ENCODE data around the gene SLC10A7. TPM values are rescaled to one million over a fixed set of nuclear protein-coding genes. Genes with fewer than 3 reads are reported as not detected.

The SLC10A7 gene
- total and polyA plus RNA-seq, 10 of the 15 experiments (the other 5 are each of a cell fraction or from before 2014, with no cell fraction given), result 4.6 to 23.7 (median 15.6) TPM

DNA sequence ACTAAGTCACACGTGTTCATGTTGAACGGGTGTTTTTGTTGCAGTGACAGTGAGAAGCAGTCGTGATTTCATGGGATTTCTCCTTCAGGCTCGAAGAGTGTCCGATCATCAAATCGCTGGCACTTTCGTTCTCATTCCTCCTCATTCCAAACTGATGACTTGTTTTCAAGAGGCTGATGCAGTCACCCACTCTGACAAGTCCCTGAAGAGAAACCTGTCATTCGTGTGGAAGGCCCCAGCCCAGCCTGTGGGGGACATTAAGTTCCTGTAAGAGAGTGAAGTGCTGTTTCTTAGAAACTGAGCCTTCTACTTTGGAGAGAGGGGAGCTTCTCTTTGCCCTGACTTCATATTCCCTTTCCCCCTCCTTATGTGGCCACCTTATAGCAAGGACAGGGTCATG is 299.4 kb downstream of the SLC10A7 start:
- TF ChIP-seq IRF4 (IDR thresholded peaks at IDR 0.05; ENCODE audit: low read depth, low read length), result no peak
- TF ChIP-seq JUNB (IDR thresholded peaks at IDR 0.05), result no peak
- TF ChIP-seq ESRRA (IDR thresholded peaks at IDR 0.05; ENCODE audit: low read length), result no peak
- no peak for TF ChIP-seq JUND (IDR thresholded peaks at IDR 0.05; ENCODE audit: low read depth, low read length)
- no peak for TF ChIP-seq FOS (IDR thresholded peaks at IDR 0.05; ENCODE audit: borderline replicate concordance, extremely low read depth, insufficient read length)
- TF ChIP-seq, protein P1, sequence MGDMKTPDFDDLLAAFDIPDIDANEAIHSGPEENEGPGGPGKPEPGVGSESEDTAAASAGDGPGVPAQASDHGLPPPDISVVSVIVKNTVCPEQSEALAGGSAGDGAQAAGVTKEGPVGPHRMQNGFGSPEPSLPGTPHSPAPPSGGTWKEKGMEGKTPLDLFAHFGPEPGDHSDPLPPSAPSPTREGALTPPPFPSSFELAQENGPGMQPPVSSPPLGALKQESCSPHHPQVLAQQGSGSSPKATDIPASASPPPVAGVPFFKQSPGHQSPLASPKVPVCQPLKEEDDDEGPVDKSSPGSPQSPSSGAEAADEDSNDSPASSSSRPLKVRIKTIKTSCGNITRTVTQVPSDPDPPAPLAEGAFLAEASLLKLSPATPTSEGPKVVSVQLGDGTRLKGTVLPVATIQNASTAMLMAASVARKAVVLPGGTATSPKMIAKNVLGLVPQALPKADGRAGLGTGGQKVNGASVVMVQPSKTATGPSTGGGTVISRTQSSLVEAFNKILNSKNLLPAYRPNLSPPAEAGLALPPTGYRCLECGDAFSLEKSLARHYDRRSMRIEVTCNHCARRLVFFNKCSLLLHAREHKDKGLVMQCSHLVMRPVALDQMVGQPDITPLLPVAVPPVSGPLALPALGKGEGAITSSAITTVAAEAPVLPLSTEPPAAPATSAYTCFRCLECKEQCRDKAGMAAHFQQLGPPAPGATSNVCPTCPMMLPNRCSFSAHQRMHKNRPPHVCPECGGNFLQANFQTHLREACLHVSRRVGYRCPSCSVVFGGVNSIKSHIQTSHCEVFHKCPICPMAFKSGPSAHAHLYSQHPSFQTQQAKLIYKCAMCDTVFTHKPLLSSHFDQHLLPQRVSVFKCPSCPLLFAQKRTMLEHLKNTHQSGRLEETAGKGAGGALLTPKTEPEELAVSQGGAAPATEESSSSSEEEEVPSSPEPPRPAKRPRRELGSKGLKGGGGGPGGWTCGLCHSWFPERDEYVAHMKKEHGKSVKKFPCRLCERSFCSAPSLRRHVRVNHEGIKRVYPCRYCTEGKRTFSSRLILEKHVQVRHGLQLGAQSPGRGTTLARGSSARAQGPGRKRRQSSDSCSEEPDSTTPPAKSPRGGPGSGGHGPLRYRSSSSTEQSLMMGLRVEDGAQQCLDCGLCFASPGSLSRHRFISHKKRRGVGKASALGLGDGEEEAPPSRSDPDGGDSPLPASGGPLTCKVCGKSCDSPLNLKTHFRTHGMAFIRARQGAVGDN (IDR thresholded peaks at IDR 0.05), result no peak
- TF ChIP-seq HDGF (IDR thresholded peaks at IDR 0.05), result no peak
- TF ChIP-seq EP300 (IDR thresholded peaks at IDR 0.05; ENCODE audit: borderline replicate concordance in 1 of 2, control insufficient read depth in 1 of 2, low read depth in 2 of 2, low read length in 2 of 2), result no peak
- TF ChIP-seq RUNX3 (IDR thresholded peaks at IDR 0.05; ENCODE audit: low read length), result no peak
- TF ChIP-seq, protein P2, sequence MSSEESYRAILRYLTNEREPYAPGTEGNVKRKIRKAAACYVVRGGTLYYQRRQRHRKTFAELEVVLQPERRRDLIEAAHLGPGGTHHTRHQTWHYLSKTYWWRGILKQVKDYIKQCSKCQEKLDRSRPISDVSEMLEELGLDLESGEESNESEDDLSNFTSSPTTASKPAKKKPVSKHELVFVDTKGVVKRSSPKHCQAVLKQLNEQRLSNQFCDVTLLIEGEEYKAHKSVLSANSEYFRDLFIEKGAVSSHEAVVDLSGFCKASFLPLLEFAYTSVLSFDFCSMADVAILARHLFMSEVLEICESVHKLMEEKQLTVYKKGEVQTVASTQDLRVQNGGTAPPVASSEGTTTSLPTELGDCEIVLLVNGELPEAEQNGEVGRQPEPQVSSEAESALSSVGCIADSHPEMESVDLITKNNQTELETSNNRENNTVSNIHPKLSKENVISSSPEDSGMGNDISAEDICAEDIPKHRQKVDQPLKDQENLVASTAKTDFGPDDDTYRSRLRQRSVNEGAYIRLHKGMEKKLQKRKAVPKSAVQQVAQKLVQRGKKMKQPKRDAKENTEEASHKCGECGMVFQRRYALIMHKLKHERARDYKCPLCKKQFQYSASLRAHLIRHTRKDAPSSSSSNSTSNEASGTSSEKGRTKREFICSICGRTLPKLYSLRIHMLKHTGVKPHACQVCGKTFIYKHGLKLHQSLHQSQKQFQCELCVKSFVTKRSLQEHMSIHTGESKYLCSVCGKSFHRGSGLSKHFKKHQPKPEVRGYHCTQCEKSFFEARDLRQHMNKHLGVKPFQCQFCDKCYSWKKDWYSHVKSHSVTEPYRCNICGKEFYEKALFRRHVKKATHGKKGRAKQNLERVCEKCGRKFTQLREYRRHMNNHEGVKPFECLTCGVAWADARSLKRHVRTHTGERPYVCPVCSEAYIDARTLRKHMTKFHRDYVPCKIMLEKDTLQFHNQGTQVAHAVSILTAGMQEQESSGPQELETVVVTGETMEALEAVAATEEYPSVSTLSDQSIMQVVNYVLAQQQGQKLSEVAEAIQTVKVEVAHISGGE (CRISPR knock-in tag; IDR thresholded peaks at IDR 0.05), result no peak
- TF ChIP-seq, protein P3, sequence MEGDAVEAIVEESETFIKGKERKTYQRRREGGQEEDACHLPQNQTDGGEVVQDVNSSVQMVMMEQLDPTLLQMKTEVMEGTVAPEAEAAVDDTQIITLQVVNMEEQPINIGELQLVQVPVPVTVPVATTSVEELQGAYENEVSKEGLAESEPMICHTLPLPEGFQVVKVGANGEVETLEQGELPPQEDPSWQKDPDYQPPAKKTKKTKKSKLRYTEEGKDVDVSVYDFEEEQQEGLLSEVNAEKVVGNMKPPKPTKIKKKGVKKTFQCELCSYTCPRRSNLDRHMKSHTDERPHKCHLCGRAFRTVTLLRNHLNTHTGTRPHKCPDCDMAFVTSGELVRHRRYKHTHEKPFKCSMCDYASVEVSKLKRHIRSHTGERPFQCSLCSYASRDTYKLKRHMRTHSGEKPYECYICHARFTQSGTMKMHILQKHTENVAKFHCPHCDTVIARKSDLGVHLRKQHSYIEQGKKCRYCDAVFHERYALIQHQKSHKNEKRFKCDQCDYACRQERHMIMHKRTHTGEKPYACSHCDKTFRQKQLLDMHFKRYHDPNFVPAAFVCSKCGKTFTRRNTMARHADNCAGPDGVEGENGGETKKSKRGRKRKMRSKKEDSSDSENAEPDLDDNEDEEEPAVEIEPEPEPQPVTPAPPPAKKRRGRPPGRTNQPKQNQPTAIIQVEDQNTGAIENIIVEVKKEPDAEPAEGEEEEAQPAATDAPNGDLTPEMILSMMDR (IDR thresholded peaks at IDR 0.05 in 2 of 3, conservative IDR thresholded peaks at IDR 0.05 in 1 of 3; ENCODE audit: control insufficient read depth in 2 of 3, extremely low read depth in 1 of 3, insufficient read depth in 1 of 3, low read depth in 3 of 3, low read length in 3 of 3), result no peak
- Histone ChIP-seq H2AFZ (ENCODE audit: control insufficient read depth, low read depth, low read length) (no peak overlapping the region), H3K9ac (ENCODE audit: control insufficient read depth, insufficient read depth, low read length) (no peak overlapping the region), H3K27me3 (replicated peaks in 1 of 2; ENCODE audit: control insufficient read depth in 2 of 2, insufficient read depth in 2 of 2, low read length in 1 of 2) (no peaks in the 10 kb centered on the region), H3K4me3 (no peak overlapping the region), H3K36me3 (ENCODE audit: control insufficient read depth in 2 of 2, insufficient read depth in 2 of 2, low read length in 1 of 2) (no peaks in the 10 kb centered on the region), H3K9me3 (replicated peaks; ENCODE audit: control insufficient read depth, insufficient read depth, low read length) (no peaks in the 10 kb centered on the region), H3K27ac (ENCODE audit: control insufficient read depth, insufficient read depth) (no peak overlapping the region), H3K4me1 (ENCODE audit: control insufficient read depth, insufficient read depth, low read length) (no peaks in the 10 kb centered on the region), H3K4me2 (ENCODE audit: control insufficient read depth, insufficient read depth) (no peak overlapping the region), H3K79me2 (ENCODE audit: control insufficient read depth, insufficient read depth, low read length) (no peaks in the 10 kb centered on the region), H4K20me1 (ENCODE audit: control insufficient read depth, insufficient read depth) (no peaks in the 10 kb centered on the region)
- ATAC-seq (no peak; the same call in 2 of the 3 replicates), DNase-seq (ENCODE audit: low read depth, low spot score) (no peak), FAIRE-seq (no peak)
- in situ Hi-C loops (cut with MboI), result no loop called here
- ChIA-PET CTCF (interaction anchor here (1.5 kb wide), 1 partner anchor 119 kb away, joined by 3 read pairs; no protein-coding TSS in a partner anchor), SMC1A (ENCODE audit: uncharacterized antibody, unreplicated experiment) (interaction anchor here (0.9 kb wide), 1 partner anchor 126 kb away, joined by 3 read pairs; no protein-coding TSS in a partner anchor), POLR2A (no interaction called here), RAD21 (ENCODE audit: unreplicated experiment) (no interaction called here)
- WGBS (ENCODE audit: insufficient coverage, insufficient replicate concordance, low lambda C conversion rate, missing lambda C conversion rate), result 52% methylated on average over 8 of the region's 8 CpGs
- intact Hi-C loops (cut with micrococcal nuclease; ENCODE audit: unreplicated experiment), result no loop called here
- BruUV-seq (replicated peaks), result no TSS peak
